Testis (tissue), 2 donors: ENCODE data around the gene GPC6.

Experiments used
- POLR2A ChIP-seq: fragments of 450-650 bp; IDR thresholded peaks from one replicate; pipeline ENCODE4 v1.6.1; 2017; ENCODE audit warnings: antibody characterized with exemption, mild to moderate bottlenecking, moderate library complexity
- TF ChIP-seq, protein P1 (sequence below), 3 experiments: fragments of 450-650 bp in 2 of 3; fragments of 200-600 bp in 1 of 3; sonication (generic) in 1 of 3; IDR thresholded peaks; one replicate each; pipeline ENCODE4 v1.5.1; 2016 to 2019; ENCODE audit warnings: antibody characterized with exemption in 3 of 3, mild to moderate bottlenecking in 2 of 3, moderate library complexity in 1 of 3

DNA sequence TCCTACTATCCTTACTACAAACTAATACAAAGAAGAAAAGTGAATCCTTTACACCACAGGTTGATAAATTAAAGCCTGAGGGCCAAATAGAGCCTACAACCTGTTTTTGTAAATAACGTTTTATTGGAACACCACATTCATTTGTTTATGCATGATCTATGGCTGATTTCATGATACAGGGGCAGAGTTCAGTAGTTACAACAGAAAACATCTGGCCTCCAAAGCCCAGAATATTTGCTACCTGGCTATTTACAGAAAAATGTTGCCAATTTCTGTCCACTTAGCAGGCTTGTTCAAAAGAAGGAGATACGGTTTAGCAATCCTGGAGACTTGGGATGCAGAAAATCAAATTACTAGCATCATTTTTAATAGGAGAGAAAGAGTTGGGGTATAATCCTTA, 1228.8 kb downstream of the GPC6 start:
- TF ChIP-seq, protein P1, sequence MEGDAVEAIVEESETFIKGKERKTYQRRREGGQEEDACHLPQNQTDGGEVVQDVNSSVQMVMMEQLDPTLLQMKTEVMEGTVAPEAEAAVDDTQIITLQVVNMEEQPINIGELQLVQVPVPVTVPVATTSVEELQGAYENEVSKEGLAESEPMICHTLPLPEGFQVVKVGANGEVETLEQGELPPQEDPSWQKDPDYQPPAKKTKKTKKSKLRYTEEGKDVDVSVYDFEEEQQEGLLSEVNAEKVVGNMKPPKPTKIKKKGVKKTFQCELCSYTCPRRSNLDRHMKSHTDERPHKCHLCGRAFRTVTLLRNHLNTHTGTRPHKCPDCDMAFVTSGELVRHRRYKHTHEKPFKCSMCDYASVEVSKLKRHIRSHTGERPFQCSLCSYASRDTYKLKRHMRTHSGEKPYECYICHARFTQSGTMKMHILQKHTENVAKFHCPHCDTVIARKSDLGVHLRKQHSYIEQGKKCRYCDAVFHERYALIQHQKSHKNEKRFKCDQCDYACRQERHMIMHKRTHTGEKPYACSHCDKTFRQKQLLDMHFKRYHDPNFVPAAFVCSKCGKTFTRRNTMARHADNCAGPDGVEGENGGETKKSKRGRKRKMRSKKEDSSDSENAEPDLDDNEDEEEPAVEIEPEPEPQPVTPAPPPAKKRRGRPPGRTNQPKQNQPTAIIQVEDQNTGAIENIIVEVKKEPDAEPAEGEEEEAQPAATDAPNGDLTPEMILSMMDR (IDR thresholded peaks at IDR 0.05) = no peak
- TF ChIP-seq POLR2A = no peak
